ENCODE data around the gene BTBD8. TPM values are rescaled to one million over a fixed set of nuclear protein-coding genes. Genes with fewer than 3 reads are reported as not detected.
"Not testable (repeated sequence)": the region's sequence is repeated elsewhere in the genome, so short reads cannot be mapped to it uniquely, and the experiment has no call there.

BTBD8 gene
- total RNA-seq, result 1 to 10 TPM; 1.7 to 2.4 TPM

GRCh38 chr1:92080128-92080985 is at the start of gene BTBD8:
Gene BTBD8, plus strand, starts transcription at chr1:92080345. Its CDS starts 227 bp downstream, at chr1:92080572.
- peak within 1 kb of the TSS; percentile 89 for H3K4me3 Mint-ChIP-seq
- peak within 1 kb of the TSS; percentile 87 for H3K27ac Mint-ChIP-seq
- ATAC-seq (peak; percentile 98), DNase-seq (peak; percentile 92)
- peaks cover 6% of the 10 kb centered on the region for H3K4me1 Mint-ChIP-seq
- H3K27me3 Mint-ChIP-seq, result no peaks in the 10 kb centered on the region
- CTCF ChIA-PET, result no interaction called here
- H3K9me3 Mint-ChIP-seq (ENCODE audit: low read depth), result no peaks in the 10 kb centered on the region
- H3K36me3 Mint-ChIP-seq, result peaks cover 2% of the 10 kb centered on the region

- Mint-ChIP-seq H3K27me3 (peaks cover 42% of the 10 kb centered on the region), H3K9me3 (ENCODE audit: low read depth) (no peaks in the 10 kb centered on the region), H3K4me1 (peaks cover 9% of the 10 kb centered on the region), H3K4me3 (peak overlapping the region; percentile 8), H3K36me3 (no peaks in the 10 kb centered on the region), H3K27ac (no peak overlapping the region)
- ATAC-seq, result no peak
- no peak for DNase-seq
- CTCF ChIA-PET, result interaction anchor here (1.6 to 1.9 kb wide), 3 partner anchors 13 to 38 kb away, joined by 3 to 4 read pairs (median 3); no protein-coding TSS in a partner anchor
Observed at GRCh38 chr1:92030656-92031107, 49.5 kb upstream of the BTBD8 start.

- Mint-ChIP-seq H3K27me3 (peaks cover 46% of the 10 kb centered on the region), H3K36me3 (no peaks in the 10 kb centered on the region), H3K9me3 (ENCODE audit: low read depth) (no peaks in the 10 kb centered on the region), H3K27ac (no peak overlapping the region), H3K4me3 (no peak overlapping the region), H3K4me1 (peaks cover 9% of the 10 kb centered on the region)
- DNase-seq, result no peak
- no peak for ATAC-seq
- CTCF ChIA-PET, result interaction anchor here (1.6 to 1.9 kb wide), 3 partner anchors 14 to 39 kb away, joined by 3 to 4 read pairs (median 3); no protein-coding TSS in a partner anchor
Observed at GRCh38 chr1:92031281-92032110, 48.6 kb upstream of the BTBD8 start.

- Mint-ChIP-seq H3K9me3 (ENCODE audit: low read depth) (no peaks in the 10 kb centered on the region), H3K4me1 (no peaks in the 10 kb centered on the region), H3K4me3 (no peak overlapping the region), H3K27me3 (peaks cover 20% of the 10 kb centered on the region), H3K27ac (no peak overlapping the region), H3K36me3 (no peaks in the 10 kb centered on the region)
- CTCF ChIA-PET, result no interaction called here
- DNase-seq (no peak), ATAC-seq (no peak)
Observed at GRCh38 chr1:92037400-92037799, 42.7 kb upstream of the BTBD8 start.

GRCh38 chr1:92038695-92039346 is 41.3 kb upstream of the BTBD8 start:
- Mint-ChIP-seq H3K36me3 (no peaks in the 10 kb centered on the region), H3K27me3 (peaks cover 18% of the 10 kb centered on the region), H3K9me3 (ENCODE audit: low read depth) (no peaks in the 10 kb centered on the region), H3K27ac (no peak overlapping the region), H3K4me1 (no peaks in the 10 kb centered on the region), H3K4me3 (no peak overlapping the region)
- ATAC-seq, result no peak
- no peak for DNase-seq
- CTCF ChIA-PET, result no interaction called here

- H3K4me1 Mint-ChIP-seq, result no peaks in the 10 kb centered on the region
Observed at GRCh38 chr1:92040971-92041370, 39.2 kb upstream of the BTBD8 start.

GRCh38 chr1:92043621-92044020 is 36.5 kb upstream of the BTBD8 start:
- ATAC-seq (no peak), DNase-seq (no peak)
- CTCF ChIA-PET, result no interaction called here
- H3K4me1 Mint-ChIP-seq, result no peaks in the 10 kb centered on the region
- no peaks in the 10 kb centered on the region for H3K9me3 Mint-ChIP-seq (ENCODE audit: low read depth)
- peaks cover 15% of the 10 kb centered on the region for H3K27me3 Mint-ChIP-seq
- no peak overlapping the region for H3K27ac Mint-ChIP-seq
- no peak overlapping the region for H3K4me3 Mint-ChIP-seq
- no peaks in the 10 kb centered on the region for H3K36me3 Mint-ChIP-seq

More at GRCh38 chr1:92040971-92041370, 39.2 kb upstream of the BTBD8 start:
- Mint-ChIP-seq H3K9me3 (ENCODE audit: low read depth) (no peaks in the 10 kb centered on the region), H3K36me3 (no peaks in the 10 kb centered on the region), H3K27ac (no peak overlapping the region), H3K4me3 (no peak overlapping the region), H3K27me3 (peaks cover 16% of the 10 kb centered on the region)
- ATAC-seq (no peak), DNase-seq (no peak)
- CTCF ChIA-PET, result no interaction called here

- Mint-ChIP-seq H3K9me3 (ENCODE audit: low read depth) (no peaks in the 10 kb centered on the region), H3K4me3 (no peak overlapping the region), H3K36me3 (no peaks in the 10 kb centered on the region), H3K4me1 (no peaks in the 10 kb centered on the region), H3K27ac (no peak overlapping the region), H3K27me3 (peaks cover 12% of the 10 kb centered on the region)
- CTCF ChIA-PET, result no interaction called here
- ATAC-seq (no peak), DNase-seq (no peak)
Observed at GRCh38 chr1:92045766-92046495, 34.2 kb upstream of the BTBD8 start.

- Mint-ChIP-seq H3K4me3 (no peak overlapping the region), H3K36me3 (no peaks in the 10 kb centered on the region), H3K9me3 (ENCODE audit: low read depth) (no peaks in the 10 kb centered on the region), H3K4me1 (no peaks in the 10 kb centered on the region), H3K27ac (no peak overlapping the region), H3K27me3 (peaks cover 18% of the 10 kb centered on the region)
- DNase-seq, result no peak
- no peak for ATAC-seq
- CTCF ChIA-PET, result no interaction called here
Observed at GRCh38 chr1:92051948-92052347, 28.2 kb upstream of the BTBD8 start.

- Mint-ChIP-seq H3K27ac (no peak overlapping the region), H3K27me3 (no peaks in the 10 kb centered on the region), H3K4me3 (no peak overlapping the region), H3K9me3 (ENCODE audit: low read depth) (no peaks in the 10 kb centered on the region), H3K36me3 (no peaks in the 10 kb centered on the region), H3K4me1 (no peaks in the 10 kb centered on the region)
- DNase-seq (no peak), ATAC-seq (no peak)
- CTCF ChIA-PET, result no interaction called here
Observed at GRCh38 chr1:92065042-92065441, 15.1 kb upstream of the BTBD8 start.

- DNase-seq (no peak), ATAC-seq (no peak)
- Mint-ChIP-seq H3K4me1 (no peaks in the 10 kb centered on the region), H3K27me3 (no peaks in the 10 kb centered on the region), H3K9me3 (ENCODE audit: low read depth) (no peaks in the 10 kb centered on the region), H3K36me3 (no peaks in the 10 kb centered on the region), H3K27ac (no peak overlapping the region), H3K4me3 (no peak overlapping the region)
- CTCF ChIA-PET, result no interaction called here
Observed at GRCh38 chr1:92066321-92066720, 13.8 kb upstream of the BTBD8 start.

GRCh38 chr1:92070892-92071291 is 9.3 kb upstream of the BTBD8 start:
- Mint-ChIP-seq H3K4me1 (no peaks in the 10 kb centered on the region), H3K27ac (no peak overlapping the region), H3K4me3 (no peak overlapping the region), H3K27me3 (no peaks in the 10 kb centered on the region), H3K9me3 (ENCODE audit: low read depth) (no peaks in the 10 kb centered on the region), H3K36me3 (no peaks in the 10 kb centered on the region)
- ATAC-seq, result no peak
- CTCF ChIA-PET, result no interaction called here
- DNase-seq, result no peak

GRCh38 chr1:92074446-92074845 is 5.7 kb upstream of the BTBD8 start:
- H3K4me3 Mint-ChIP-seq; H3K27me3 Mint-ChIP-seq; H3K4me1 Mint-ChIP-seq; H3K27ac Mint-ChIP-seq; DNase-seq; H3K9me3 Mint-ChIP-seq (ENCODE audit: low read depth); H3K36me3 Mint-ChIP-seq; ATAC-seq: not testable (repeated sequence)
- CTCF ChIA-PET, result interaction anchor here (2.0 kb wide), 1 partner anchor 77 kb away, joined by 4 read pairs; no protein-coding TSS in a partner anchor

Measured in activated CD8-positive, alpha-beta memory T cell treated with anti-CD3 and anti-CD28 coated beads, Interleukin-2, amount 10 ng/mL, durations not matched to agents 7 days and 5 days (primary cell).